Stimulated activated CD8-positive, alpha-beta memory T cell treated with anti-CD3 and anti-CD28 coated beads, Interleukin-2, amount 100 ng/mL, for 48 hours (primary cell): ENCODE data around the gene MEGF8.

Experiments
- DNase-seq, 2 donors: peaks; one replicate each; pipeline ENCODE4 v3.0.0-alpha.2; 2020; ENCODE audit warnings: low read depth in 2 of 2

MEGF8 gene

DNA sequence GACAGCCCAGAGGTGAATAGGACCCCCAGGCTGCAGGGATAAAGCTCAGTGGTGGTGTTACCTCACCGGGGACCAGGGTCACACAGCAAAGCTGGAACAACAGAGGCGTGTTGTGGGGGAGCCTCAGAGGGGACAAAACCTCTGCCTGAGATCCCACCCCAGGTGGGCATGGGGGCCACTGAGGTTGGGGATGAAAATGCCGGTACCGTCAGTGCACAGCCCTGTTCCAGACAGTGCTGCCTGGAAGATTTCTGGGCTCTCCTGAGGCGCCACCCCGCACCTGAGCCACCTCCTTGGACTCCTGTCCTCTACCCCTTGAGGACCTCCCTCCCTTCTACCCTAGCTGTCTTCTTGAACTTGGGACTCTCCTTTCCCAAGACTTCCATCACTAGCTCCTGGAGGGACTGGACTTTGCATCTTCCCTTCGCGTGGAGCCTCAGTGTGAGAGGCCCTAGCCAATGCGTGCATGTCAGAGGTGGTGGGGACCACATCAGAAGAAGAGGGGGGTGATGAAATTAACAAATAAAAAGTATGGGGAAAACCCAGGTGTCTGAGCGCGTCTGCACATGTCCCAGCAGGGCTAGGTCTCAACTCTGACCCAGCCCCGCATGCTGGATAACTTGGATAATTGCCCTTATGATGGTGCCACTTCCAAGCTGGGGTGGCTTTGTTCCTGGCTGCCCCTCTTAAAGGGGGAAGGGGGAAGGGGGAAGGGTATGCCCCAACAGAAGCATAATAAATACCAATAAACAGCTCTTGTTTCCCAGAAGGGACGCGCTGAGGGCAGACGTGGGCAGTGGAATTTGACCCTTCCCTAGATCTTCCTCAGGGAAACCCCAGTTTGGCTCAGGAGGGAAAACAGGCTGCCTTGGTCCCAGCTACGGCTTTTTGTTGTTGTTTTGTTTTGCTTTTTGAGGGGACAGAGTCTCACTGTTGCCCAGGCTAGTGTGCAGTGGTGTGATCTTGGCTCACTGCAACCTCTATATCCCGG, 53.1 kb downstream of the MEGF8 start:
- no peak for DNase-seq

DNA sequence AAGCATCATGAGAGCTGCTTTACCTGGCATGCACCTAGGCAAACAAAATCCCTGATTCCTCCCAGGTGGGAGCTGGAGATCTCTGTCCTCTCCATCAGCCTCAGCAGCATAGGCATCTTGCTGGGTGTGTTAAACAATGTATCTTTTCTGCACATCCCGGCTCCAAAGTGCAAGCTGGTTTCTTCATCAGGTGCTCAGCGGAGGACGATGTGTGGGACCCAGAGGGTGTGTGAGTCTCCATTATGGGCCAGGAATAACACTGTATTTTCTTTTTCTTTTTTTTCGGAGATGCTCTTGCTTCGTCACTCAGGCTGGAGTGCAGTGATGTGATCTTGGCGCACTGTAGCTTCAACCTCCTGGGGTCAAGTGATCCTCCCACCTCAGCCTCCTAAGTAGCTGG, 54.7 kb downstream of the MEGF8 start:
- DNase-seq, result no peak

DNA sequence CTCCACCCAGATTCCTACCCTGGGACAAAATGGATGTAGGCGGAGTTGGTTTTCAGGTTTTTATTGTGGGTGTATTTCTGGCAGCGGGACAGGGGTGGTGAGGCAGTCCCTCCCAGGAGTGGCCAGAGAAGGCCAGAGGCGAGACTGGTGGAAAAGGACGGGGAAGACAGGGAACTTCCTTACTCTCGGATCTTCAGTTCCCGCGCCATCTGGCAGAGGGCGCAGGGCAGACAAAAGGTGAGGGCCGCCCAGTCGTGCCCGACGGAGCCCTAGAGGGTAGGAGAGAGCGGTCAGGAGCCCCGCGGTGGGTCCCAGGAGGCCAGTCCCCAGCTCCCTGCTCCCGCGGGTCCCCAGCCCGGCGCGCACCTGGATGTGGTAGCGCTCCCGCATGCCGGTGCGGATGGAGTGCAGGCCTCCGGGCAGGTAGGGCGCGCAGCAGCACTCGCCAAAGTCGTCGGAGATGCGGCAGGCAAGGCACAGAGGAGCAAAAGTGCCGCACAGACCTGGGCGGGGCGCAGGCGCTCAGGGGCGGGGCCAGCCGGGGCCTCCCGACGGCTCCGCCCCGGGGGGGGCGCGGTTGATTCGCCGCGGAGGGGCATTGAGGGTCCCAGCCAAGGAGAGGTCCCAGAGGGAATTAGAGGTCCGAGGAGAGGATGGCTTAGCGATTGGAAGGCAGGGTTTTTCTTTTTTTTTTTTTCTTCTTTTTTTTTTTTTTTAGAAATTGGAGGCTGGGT, 61.7 kb downstream of the MEGF8 start:
- DNase-seq, result peak; percentile 53 to 56

DNA sequence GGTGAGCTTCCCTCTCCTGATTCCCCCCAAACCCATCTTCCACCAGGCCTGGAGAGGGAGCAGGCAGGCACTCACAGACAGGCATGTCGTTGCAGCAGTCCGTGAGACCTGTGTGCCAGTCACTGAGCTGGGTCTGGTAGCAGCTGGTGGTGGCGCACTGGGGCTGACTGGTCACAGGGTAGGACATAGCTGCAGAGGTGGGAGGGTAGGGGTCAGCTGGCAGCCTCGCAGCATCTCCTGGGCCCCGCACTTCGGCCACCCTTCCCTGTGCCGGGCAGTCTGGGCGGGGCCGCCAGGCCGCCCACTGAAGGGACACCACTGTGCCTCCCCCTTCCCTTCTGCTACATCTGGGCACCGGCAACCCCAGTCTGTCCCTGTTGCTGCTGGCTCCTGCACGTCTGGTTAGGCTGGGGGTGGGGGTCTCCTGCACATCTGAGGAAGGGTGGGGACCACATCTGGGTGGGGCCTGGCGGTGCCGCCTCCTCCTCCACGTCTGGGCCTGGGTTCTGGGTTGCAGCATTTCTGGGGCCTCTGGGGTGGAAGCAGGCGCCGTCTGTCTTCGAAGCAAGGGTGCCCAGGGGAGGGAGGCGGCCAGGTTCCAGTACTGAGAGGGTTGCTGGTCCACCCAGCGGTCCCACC, 63.5 kb downstream of the MEGF8 start:
- no peak for DNase-seq

DNA sequence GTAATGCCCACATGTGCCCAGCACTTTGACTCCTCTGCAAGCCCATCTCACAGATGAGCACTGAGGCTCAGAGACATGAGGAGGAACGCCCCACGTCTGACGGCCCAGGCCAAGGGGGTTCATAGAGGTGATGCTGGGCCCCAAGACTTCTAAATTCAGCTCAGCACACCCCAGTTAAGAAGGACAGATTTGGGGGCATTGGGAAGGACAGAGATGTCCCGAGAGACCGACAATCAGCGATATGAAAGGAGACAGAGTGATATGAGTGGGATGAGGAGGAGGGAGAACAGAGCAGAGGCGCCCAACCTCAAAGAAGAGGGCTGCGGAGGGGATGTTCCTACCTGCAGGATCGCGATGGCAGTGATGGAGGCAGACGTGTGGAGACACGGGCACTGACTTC, 64.5 kb downstream of the MEGF8 start, which contains the start of gene CNFN:
Gene CNFN (minus strand): TSS at position 399 of the 400 bp plus-strand sequence. CDS start 1,260 bp downstream, outside the sequence.
- no peak for DNase-seq

DNA sequence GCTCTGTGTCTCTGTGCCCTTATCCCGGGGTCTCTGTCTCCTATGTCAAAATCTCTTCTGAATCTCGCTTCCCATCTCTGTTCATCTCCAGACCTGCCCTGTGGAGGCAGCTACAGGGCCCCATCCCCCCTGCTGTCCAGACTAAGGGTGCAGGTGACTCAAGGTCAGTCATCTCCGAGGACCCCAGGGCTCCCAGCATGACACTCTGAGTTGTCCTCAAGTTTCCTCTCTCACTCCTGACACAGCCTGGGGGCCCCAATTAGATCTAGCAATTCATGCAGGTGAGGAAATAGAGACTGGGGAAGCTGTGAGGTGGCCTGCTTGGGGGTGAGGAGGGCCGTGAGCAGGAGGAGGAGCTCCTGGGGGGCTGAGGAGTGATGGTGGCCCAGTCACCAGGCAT, 66.7 kb downstream of the MEGF8 start:
- no peak for DNase-seq

DNA sequence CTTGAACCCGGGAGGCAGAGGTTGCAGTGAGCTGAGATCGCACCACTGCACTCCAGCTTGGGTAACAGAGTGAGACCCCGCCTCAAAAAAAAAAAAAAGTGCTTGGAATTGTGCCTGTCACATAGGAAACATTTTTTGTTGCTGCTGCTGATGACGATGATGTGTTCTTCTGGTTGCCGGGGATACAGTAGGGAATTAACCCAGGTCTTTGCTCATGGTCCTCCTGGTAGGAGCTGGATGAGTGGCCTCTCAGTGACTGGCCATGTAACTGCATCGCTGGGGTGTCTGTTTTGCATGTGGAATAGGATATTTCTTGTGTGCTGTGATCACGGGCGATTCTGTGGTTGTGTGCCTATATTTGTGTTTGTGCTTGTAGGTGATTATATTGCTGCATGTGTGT, 69.3 kb downstream of the MEGF8 start:
- DNase-seq, result no peak

DNA sequence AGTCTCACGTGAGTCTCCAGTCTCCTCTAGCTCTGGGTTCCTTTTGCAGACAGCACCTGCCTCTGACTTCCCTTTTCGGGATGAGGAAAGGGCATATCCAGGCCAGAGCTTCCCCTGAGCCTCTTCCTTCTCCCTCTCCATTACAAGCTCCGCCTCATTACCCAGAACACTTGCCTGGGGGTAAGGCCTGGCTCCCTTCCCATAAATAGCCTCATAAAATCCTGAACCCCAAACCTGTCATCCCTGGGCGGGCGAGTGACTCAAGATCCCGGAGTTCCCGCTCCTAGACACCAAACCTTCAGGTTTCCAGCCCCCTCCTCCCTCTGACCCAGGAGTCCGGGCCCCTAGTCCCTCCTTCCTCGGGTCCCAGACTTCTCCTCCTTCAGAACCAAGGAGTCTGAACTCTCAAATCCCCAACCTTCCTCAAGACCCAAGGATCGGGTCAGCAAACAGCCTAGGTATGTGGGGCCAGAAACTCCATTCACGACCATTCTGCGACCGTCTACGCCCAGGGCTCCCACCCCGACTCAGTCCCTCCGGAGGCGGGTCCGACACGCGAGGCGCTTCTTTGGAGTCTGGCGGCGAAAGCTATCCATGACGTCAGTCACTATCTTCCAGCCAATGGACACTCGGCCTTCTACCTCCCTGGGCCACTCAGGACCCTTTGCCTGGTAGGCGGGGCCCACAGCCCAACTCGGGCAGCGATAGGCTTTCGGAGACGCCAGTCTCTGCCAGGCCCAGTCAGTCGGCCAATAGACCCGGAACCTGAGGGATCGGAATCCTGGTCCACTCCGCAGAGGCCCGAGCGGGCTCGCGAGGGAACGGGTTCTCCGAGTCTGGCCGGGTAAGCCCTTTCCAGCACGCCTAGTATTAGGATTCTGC, 71.2 kb downstream of the MEGF8 start:
- peak; percentile 93 to 97 for DNase-seq

DNA sequence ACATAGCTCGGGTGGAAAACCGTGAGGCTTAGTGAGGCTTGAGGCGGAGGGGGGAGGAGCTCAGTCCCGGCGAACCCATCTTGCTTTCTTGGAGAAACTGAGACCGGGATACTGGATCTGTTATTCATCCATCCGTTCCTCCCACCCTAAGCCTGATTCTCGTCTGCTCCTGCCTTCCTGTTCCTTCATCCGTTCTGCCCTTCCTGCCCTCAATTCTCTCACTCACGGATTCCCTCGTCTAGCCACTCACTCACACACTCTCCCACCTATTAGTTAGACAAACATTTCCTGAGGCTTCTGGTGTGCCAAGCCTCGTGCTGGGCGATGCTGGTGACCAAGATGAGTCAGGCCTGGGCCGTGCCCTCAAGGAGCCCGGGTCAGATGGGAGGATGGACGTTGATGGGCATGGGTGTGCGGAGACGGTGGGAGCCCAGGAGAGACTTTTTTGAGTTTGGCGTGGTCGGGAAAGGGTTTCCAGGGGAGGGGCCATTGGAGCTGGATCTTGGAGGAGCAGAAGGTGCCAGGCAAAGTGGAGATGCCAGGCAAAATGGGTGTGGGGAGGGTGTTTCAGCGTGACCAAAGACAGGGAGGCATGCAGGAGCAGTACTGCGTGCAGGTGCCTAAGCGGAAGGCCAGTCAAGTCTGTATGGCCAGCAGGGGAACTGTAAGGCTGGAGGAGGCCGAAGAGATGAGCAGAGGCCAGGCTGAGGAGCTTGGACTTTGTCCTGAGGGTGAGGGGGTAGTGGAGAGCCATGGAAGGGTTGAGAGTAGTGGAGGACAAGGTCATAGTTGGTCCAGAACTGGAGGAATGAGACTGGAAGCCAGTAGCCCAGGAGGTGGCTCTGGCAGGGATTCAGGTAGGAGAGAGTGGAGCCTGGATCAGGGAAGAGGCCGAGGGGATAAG, 72.1 kb downstream of the MEGF8 start:
- DNase-seq, result no peak

DNA sequence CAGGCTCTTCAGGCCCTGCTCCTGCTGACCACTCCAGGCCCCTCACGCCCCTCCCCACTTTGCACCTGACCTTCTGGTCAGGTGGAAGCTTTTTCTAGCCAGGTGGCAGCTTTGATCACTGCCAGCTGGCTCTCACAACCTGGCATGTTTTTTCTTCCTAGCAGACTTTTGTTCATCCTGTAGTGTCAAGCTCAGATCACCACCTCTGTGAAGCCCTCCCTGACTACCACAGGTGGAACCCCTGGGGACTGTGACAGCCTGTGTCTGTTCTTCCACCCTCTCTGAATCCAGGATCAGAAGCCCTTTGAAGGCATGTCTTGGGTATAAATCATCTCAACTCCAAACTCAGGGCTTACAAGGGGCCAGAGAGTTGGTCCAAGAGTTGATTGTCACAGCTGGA, 75.0 kb downstream of the MEGF8 start:
- no peak for DNase-seq

DNA sequence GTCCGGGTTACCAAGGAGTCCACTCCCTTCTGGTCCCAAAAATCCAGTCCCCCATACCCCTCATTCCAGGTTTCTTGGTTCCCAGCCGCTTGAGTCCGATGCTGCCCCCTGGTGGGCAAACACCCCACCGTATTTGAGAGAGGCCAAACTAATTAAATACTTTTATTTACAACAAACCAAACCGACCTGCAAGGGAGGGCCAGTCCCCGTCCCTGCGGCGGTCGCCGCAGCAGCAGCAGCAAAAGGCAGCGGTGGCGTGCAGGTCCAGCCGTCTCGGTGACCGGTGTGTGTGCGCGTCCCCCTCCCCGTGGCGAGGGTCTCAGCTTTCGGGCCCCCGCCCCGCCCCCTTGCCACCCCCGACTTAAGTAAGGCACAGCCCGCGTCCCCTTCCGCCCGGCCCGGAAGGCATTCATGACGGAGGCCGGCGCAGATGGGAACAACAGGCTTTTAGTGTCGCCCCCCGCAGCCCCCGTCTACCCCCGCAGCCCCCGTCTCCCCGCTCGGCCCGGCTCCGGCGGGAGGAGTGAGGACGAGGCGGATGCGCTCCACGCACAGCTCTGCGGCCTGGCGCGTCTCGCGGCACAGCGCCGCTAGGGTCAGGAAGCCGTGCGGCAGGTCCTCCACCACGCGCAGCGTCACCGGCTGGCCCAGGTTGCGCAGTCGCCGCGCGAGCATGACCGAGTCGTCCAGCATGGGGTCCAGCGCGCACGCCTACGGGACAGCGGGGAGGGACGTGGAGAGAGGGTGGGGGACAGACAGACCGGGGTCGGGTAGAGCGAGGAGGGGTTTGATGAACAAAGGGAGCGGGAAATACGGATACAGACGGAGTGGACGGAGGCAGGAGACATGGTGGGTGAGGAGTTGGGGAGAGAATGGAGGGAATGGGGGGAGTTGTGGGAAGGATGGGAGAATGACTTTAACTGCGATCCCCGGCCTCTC, 76.2 kb downstream of the MEGF8 start:
- DNase-seq, result peak; percentile 60 to 67

DNA sequence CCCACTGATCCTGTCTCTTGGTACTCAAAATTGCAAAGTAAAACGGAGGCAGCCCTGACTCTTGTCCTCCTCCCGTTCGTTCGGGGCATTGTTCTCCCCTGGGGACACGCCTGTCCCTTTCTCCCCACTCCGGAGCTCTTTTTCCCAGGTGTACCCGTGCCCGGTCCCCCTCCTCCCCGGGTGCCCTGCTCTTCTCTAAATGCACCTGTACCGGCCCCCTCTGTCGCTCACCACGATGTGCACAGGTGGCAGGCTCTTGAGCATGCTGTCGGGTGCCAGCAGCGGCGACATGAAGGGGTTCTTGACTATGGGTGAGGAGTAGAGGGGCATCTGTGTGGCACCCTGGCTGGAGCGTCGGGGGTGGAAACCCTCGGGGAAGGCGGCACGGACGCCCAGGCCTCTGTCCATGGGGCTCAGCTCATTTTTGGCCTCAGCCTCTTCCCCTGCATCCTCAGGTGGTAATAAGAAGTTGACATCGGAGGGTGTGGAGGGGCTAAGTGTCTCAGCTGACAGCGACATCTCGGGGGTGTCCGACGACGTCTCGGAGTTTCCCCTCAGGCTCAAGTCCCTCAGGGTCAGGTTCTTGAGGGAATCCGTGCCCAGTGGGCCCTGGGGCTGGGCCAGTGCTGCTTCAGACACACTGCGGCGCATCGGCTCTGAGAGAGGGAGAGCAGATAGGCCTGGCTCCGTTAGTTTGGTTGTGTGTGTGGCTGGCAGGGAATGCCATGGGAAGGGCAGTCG, 77.1 kb downstream of the MEGF8 start:
- no peak for DNase-seq

DNA sequence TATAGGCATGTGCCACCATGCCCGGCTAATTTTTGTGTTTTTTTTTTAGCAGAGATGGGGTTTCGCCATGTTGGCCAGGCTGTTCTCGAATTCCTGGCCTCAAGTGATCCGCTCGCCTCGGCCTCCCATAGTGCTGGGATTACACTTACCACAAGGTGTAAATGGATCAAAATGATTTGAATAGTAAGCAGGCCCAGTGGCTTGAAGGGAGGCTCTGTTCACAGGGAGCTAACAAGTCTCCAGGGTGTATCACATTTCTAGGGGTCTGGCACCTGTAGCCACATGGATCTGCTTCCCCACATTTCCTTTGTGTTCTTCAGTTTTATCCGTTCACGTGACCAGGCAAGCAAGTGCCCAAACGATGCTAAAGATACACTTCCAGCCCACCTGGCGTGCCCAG, 78.2 kb downstream of the MEGF8 start:
- DNase-seq, result no peak

DNA sequence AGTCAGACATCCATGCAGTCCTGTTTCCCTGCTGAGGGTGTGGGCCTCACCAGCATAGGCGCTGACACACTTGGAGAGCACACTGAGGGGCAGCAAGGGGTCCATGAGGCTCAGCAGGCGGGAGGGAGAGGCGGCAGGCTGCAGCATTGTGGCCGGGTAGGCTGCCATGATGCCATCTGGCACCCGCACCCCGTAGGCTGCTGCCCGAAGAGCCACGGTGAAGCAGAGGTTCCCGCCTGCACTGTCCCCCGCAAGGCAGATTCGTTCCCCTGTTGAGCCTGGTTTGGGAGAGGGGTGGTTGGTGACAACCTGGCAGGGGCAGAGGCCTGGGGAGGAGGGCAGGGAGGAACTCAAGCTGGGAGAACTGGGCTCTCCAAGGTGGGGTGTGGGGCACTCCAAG, 80.7 kb downstream of the MEGF8 start:
- no peak for DNase-seq

DNA sequence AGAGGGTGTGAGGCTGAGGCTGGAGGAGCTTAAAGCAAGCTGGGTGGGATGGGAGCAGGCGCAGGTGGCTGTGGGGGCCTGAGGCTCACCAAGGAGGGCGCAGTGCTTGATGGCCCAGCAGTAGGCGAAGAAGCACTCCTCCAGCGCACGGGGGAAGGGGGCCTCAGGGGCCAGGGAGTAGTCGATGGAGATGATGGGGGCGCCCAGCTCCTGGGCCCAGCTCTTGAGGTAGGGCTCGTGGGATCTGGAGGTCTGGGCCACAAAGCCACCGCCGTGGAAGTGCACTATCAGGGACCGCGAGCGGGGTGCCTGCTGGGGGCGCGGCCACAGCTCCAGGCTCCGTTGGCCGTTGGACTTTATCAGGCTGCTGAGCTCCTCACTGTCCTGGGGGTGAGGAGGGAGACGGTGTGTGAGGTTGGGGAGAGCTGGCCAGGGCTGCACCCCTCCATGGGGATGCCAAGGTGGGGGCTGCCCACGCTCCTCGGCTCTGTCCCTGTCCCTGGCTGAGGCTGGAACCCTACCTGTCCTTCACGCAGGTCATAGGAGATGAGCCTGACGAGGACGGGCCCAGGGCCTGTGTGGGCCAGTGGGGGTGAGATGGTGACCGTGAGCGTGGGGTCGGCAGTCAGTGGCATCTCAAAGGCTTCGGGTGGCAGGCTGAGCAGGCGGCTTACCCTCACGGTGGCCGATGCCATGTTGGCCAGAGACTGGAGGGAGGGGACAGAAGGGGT, 81.8 kb downstream of the MEGF8 start:
- DNase-seq, result no peak

DNA sequence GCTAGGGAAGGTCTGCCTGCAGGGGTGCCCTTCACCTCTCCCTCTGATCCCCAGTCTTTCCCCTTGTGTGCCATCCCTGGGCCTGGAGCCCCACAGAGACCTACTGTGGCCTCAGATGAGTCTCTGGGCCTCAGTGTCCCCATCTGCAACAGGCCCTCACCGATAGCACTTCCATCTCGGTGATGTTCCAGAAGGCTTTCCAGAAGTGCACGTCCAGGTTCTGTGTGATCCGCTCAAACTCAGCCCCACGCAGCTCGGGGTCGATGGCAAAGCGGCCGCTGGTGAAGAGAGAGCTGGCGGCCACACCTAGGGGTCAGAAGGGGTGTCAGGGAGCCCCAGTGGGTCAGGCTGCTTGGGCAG, 82.4 kb downstream of the MEGF8 start:
- DNase-seq, result no peak

DNA sequence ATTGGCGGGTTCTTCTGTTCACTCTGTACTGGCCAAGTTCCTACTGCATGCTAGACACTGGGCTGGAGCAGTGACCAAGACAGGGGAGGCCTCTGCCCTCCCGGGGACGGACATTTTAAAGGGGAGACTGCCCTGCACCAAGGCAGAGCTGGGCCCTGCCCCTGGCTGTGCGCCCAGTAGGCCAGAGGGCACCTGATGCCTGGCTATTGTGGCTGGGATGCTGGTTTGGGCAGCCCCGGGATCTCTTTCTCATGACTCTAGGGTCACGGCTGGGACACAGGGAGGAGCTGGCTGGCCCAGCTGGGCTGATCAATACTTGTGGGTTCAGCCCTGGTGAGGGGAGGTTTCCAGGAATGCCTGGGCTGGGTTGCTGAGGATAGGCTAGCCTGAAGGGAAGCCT, 84.0 kb downstream of the MEGF8 start:
- no peak for DNase-seq

DNA sequence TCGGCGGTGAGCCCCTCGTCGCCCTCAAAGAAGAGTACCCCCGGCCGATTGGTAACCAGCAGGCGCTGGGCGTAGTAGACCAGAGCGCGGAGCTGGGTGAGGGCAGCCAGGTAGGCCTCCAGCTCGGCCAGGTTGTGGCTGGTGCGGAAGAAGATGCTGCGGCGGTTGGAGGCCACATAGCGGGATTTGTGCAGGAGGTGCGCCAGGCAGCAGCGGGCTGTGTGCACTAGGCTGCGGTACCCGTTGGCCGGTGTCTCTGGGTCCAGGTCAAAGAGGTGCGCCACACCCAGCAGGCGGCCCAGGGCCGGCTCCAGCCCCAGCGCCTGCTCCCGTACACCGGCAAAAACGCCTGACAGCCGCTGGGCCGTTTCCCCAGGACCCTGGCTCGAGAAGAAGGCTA, 84.9 kb downstream of the MEGF8 start:
- DNase-seq, result no peak
